ENCODE results near the gene TM4SF1. TPM values are rescaled to one million over a fixed set of nuclear protein-coding genes. Genes with fewer than 3 reads are reported as not detected.

TM4SF1 gene
- total RNA-seq, 2 donors from 2014 or later, result 0.83 TPM; not detected in 1

- H3K9me3 ChIP-seq (ENCODE audit: control insufficient read depth, low read length, poor library complexity, severe bottlenecking), result no peaks in the 10 kb centered on the region
- H3K27ac Mint-ChIP-seq, result no peak overlapping the region
- H3K36me3 Mint-ChIP-seq (ENCODE audit: low read depth), result peaks cover 3% of the 10 kb centered on the region
- peaks cover 34% of the 10 kb centered on the region for H3K27me3 Mint-ChIP-seq
- H3K4me1 Mint-ChIP-seq, result peaks cover 3% of the 10 kb centered on the region
- no peak for DNase-seq
- ATAC-seq, result no peak
- no peak overlapping the region for H3K4me3 Mint-ChIP-seq
Measured at GRCh38 chr3:149376718-149377407, 586 bp downstream of the TM4SF1 start.

GRCh38 chr3:149375501-149376196 is 1.8 kb downstream of the TM4SF1 start:
- Mint-ChIP-seq H3K27ac (no peak overlapping the region), H3K27me3 (peaks cover 35% of the 10 kb centered on the region), H3K36me3 (ENCODE audit: low read depth) (peaks cover 3% of the 10 kb centered on the region), H3K4me1 (peaks cover 3% of the 10 kb centered on the region), H3K4me3 (no peak overlapping the region)
- DNase-seq (no peak), ATAC-seq (no peak)
- no peaks in the 10 kb centered on the region for H3K9me3 ChIP-seq (ENCODE audit: control insufficient read depth, low read length, poor library complexity, severe bottlenecking)

GRCh38 chr3:149374793-149375500 is 2.5 kb downstream of the TM4SF1 start:
- no peaks in the 10 kb centered on the region for H3K9me3 ChIP-seq (ENCODE audit: control insufficient read depth, low read length, poor library complexity, severe bottlenecking)
- H3K27me3 Mint-ChIP-seq, result peaks cover 35% of the 10 kb centered on the region
- peaks cover 3% of the 10 kb centered on the region for H3K36me3 Mint-ChIP-seq (ENCODE audit: low read depth)
- peaks cover 3% of the 10 kb centered on the region for H3K4me1 Mint-ChIP-seq
- no peak for ATAC-seq
- no peak for DNase-seq
- no peak overlapping the region for H3K27ac Mint-ChIP-seq
- H3K4me3 Mint-ChIP-seq, result no peak overlapping the region

- ATAC-seq (no peak), DNase-seq (no peak)
- H3K27me3 Mint-ChIP-seq, result peaks cover 35% of the 10 kb centered on the region
- H3K4me3 Mint-ChIP-seq, result no peak overlapping the region
- peaks cover 3% of the 10 kb centered on the region for H3K36me3 Mint-ChIP-seq (ENCODE audit: low read depth)
- peaks cover 3% of the 10 kb centered on the region for H3K4me1 Mint-ChIP-seq
- H3K27ac Mint-ChIP-seq, result no peak overlapping the region
- H3K9me3 ChIP-seq (ENCODE audit: control insufficient read depth, low read length, poor library complexity, severe bottlenecking), result no peaks in the 10 kb centered on the region
Measured at GRCh38 chr3:149374391-149374790, 3.1 kb downstream of the TM4SF1 start.

GRCh38 chr3:149373235-149374125 is 4.0 kb downstream of the TM4SF1 start:
- DNase-seq (no peak), ATAC-seq (no peak)
- H3K36me3 Mint-ChIP-seq (ENCODE audit: low read depth), result no peaks in the 10 kb centered on the region
- H3K27ac Mint-ChIP-seq, result no peak overlapping the region
- no peaks in the 10 kb centered on the region for H3K9me3 ChIP-seq (ENCODE audit: control insufficient read depth, low read length, poor library complexity, severe bottlenecking)
- H3K4me1 Mint-ChIP-seq, result no peaks in the 10 kb centered on the region
- H3K27me3 Mint-ChIP-seq, result peaks cover 31% of the 10 kb centered on the region
- no peak overlapping the region for H3K4me3 Mint-ChIP-seq

- Mint-ChIP-seq H3K4me1 (no peaks in the 10 kb centered on the region), H3K36me3 (ENCODE audit: low read depth) (no peaks in the 10 kb centered on the region), H3K4me3 (no peak overlapping the region), H3K27ac (no peak overlapping the region), H3K27me3 (peaks cover 28% of the 10 kb centered on the region)
- DNase-seq, result no peak
- H3K9me3 ChIP-seq (ENCODE audit: control insufficient read depth, low read length, poor library complexity, severe bottlenecking), result no peaks in the 10 kb centered on the region
- ATAC-seq, result no peak
Measured at GRCh38 chr3:149371723-149372114, 5.7 kb downstream of the TM4SF1 start.

GRCh38 chr3:149371001-149371722 is 6.3 kb downstream of the TM4SF1 start:
- ATAC-seq (no peak), DNase-seq (no peak)
- Mint-ChIP-seq H3K36me3 (ENCODE audit: low read depth) (no peaks in the 10 kb centered on the region), H3K4me1 (no peaks in the 10 kb centered on the region), H3K27me3 (peaks cover 28% of the 10 kb centered on the region), H3K27ac (no peak overlapping the region), H3K4me3 (no peak overlapping the region)
- H3K9me3 ChIP-seq (ENCODE audit: control insufficient read depth, low read length, poor library complexity, severe bottlenecking), result no peaks in the 10 kb centered on the region

- H3K9me3 ChIP-seq (ENCODE audit: control insufficient read depth, low read length, poor library complexity, severe bottlenecking), result no peaks in the 10 kb centered on the region
- no peak for DNase-seq
- no peaks in the 10 kb centered on the region for H3K36me3 Mint-ChIP-seq (ENCODE audit: low read depth)
- no peak overlapping the region for H3K4me3 Mint-ChIP-seq
- H3K4me1 Mint-ChIP-seq, result no peaks in the 10 kb centered on the region
- no peak overlapping the region for H3K27ac Mint-ChIP-seq
- peaks cover 28% of the 10 kb centered on the region for H3K27me3 Mint-ChIP-seq
- ATAC-seq, result no peak
Measured at GRCh38 chr3:149369991-149370866, 7.2 kb downstream of the TM4SF1 start.

- Mint-ChIP-seq H3K27ac (no peak overlapping the region), H3K27me3 (peaks cover 28% of the 10 kb centered on the region), H3K36me3 (ENCODE audit: low read depth) (no peaks in the 10 kb centered on the region), H3K4me1 (no peaks in the 10 kb centered on the region), H3K4me3 (no peak overlapping the region)
- ATAC-seq, result no peak
- DNase-seq, result no peak
- H3K9me3 ChIP-seq (ENCODE audit: control insufficient read depth, low read length, poor library complexity, severe bottlenecking), result no peaks in the 10 kb centered on the region
Measured at GRCh38 chr3:149368674-149369497, 8.6 kb downstream of the TM4SF1 start.

- Mint-ChIP-seq H3K27me3 (peaks cover 24% of the 10 kb centered on the region), H3K4me1 (no peaks in the 10 kb centered on the region), H3K4me3 (no peak overlapping the region), H3K27ac (no peak overlapping the region), H3K36me3 (ENCODE audit: low read depth) (no peaks in the 10 kb centered on the region)
- H3K9me3 ChIP-seq (ENCODE audit: control insufficient read depth, low read length, poor library complexity, severe bottlenecking), result no peaks in the 10 kb centered on the region
- ATAC-seq (no peak), DNase-seq (no peak)
Measured at GRCh38 chr3:149368201-149368673, 9.2 kb downstream of the TM4SF1 start.
